Jurkat, Clone E6-1 (cell line): ENCODE results near the gene LTF.

ENCODE experiments used
- DNase-seq: peaks from one replicate; pipeline ENCODE4 v3.0.0-alpha.2; 2011; ENCODE audit warnings: low read depth, low spot score
- H3K4me3 ChIP-seq: 2 replicates; pipeline ENCODE4 v1.5.1; 2011; ENCODE audit warnings: mild to moderate bottlenecking, low read length, control low read depth, moderate library complexity

The LTF gene

GRCh38 chr3:46492890-46493547 is 28.3 kb upstream of the LTF start:
- DNase-seq = no peak
- H3K4me3 ChIP-seq = no peak overlapping the region

- H3K4me3 ChIP-seq = no peak overlapping the region
Measured at GRCh38 chr3:46491089-46492070, 26.7 kb upstream of the LTF start.

GRCh38 chr3:46490338-46491084 is 25.8 kb upstream of the LTF start:
- H3K4me3 ChIP-seq = no peak overlapping the region
- DNase-seq = no peak

More at GRCh38 chr3:46491089-46492070, 26.7 kb upstream of the LTF start:
- DNase-seq = no peak

- peak; percentile 51 for DNase-seq
- H3K4me3 ChIP-seq = no peak overlapping the region
Measured at GRCh38 chr3:46489875-46490274, 25.2 kb upstream of the LTF start.

- no peak for DNase-seq
- H3K4me3 ChIP-seq = no peak overlapping the region
Measured at GRCh38 chr3:46489381-46489780, 24.7 kb upstream of the LTF start.

GRCh38 chr3:46488735-46489361 is 24.1 kb upstream of the LTF start:
- peak overlapping the region; percentile 33 for H3K4me3 ChIP-seq
- DNase-seq = peak; percentile 89

- DNase-seq = no peak
- H3K4me3 ChIP-seq = no peak overlapping the region
Measured at GRCh38 chr3:46485779-46486175, 21.1 kb upstream of the LTF start.

GRCh38 chr3:46484911-46485778 is 20.4 kb upstream of the LTF start:
- H3K4me3 ChIP-seq = no peak overlapping the region
- DNase-seq = no peak

GRCh38 chr3:46484388-46484787 is 19.7 kb upstream of the LTF start:
- no peak overlapping the region for H3K4me3 ChIP-seq
- no peak for DNase-seq

GRCh38 chr3:46483825-46484224 is 19.1 kb upstream of the LTF start:
- DNase-seq = no peak
- H3K4me3 ChIP-seq = no peak overlapping the region

- DNase-seq = no peak
- no peak overlapping the region for H3K4me3 ChIP-seq
Measured at GRCh38 chr3:46482632-46483350, 18.1 kb upstream of the LTF start.

GRCh38 chr3:46481636-46482035 is 16.9 kb upstream of the LTF start:
- DNase-seq = no peak

GRCh38 chr3:46480491-46481195 is 15.9 kb upstream of the LTF start:
- no peak for DNase-seq
- no peak overlapping the region for H3K4me3 ChIP-seq

More at GRCh38 chr3:46481636-46482035, 16.9 kb upstream of the LTF start:
- H3K4me3 ChIP-seq = no peak overlapping the region

- DNase-seq = no peak
- H3K4me3 ChIP-seq = no peak overlapping the region
Measured at GRCh38 chr3:46479696-46480095, 15.0 kb upstream of the LTF start.

- H3K4me3 ChIP-seq = no peak overlapping the region
- no peak for DNase-seq
Measured at GRCh38 chr3:46479021-46479420, 14.3 kb upstream of the LTF start.

GRCh38 chr3:46478341-46478740 is 13.6 kb upstream of the LTF start:
- no peak overlapping the region for H3K4me3 ChIP-seq
- DNase-seq = no peak

- H3K4me3 ChIP-seq = no peak overlapping the region
- DNase-seq = no peak
Measured at GRCh38 chr3:46477756-46478155, 13.1 kb upstream of the LTF start.
